ENCODE data around the gene JARID2.

JARID2 gene

DNA sequence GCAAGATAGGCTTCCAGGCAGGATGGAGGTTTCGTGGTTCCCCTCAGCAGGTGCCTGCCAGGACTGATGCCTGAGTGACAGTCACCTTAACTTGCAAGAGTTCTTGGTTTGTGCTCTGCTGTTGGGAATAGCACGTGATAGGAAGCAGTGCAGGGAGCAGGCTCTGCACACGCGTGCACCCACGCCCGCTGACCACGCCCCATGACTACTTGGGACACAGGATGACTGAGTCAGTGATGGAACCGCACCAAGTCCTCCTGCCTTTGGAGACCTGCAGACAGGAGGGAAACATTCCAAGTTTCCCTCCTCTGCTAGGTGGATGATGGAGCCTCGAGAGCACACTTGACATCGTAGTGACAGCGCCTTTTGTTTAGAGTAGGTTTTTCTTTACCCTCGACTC is 252.8 kb downstream of the JARID2 start:
- DNase-seq (ENCODE audit: insufficient read length, low spot score) (no peak), FAIRE-seq (no peak)

DNA sequence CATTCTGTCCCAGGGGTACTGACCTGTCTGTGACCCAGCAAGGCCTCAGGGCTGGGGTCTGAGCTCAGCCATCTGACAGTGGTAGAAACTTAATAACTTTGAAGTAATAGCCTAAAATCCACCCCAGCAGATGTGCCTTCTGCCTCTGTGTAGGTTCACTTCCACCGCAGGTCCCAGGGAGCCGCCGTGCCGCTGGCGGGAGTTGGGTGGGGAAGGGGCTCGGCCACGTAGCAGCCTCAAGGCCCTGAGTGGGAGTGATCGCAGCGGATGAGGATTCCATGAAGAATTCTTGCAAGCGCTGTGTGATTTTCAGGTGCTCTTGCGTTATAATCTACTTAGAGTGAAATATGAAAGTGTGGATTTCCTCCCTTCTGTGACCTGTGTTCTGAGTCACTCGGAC is 253.3 kb downstream of the JARID2 start:
- FAIRE-seq, result no peak
- DNase-seq (ENCODE audit: insufficient read length, low spot score), result no peak

DNA sequence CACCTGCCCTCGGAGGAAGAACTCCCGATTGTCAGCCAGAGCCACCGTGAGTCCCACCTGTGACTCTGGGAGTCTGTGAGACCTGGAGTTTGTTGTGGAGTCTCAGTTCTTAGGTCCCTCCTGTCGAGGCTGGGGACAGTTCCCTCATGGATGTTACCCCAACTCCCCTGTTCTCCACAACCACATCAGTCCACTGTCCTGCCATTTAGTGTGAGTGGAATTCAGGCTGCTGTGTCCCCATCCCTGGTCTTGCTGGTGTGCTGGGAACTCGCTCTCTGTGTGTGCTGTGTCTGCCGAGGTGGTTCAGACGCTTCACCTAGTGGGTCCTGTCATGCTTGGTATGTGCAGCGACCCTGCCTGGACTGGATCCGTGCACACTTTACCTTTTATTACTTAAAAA is 253.7 kb downstream of the JARID2 start:
- DNase-seq (ENCODE audit: insufficient read length, low spot score) (no peak), FAIRE-seq (no peak)

DNA sequence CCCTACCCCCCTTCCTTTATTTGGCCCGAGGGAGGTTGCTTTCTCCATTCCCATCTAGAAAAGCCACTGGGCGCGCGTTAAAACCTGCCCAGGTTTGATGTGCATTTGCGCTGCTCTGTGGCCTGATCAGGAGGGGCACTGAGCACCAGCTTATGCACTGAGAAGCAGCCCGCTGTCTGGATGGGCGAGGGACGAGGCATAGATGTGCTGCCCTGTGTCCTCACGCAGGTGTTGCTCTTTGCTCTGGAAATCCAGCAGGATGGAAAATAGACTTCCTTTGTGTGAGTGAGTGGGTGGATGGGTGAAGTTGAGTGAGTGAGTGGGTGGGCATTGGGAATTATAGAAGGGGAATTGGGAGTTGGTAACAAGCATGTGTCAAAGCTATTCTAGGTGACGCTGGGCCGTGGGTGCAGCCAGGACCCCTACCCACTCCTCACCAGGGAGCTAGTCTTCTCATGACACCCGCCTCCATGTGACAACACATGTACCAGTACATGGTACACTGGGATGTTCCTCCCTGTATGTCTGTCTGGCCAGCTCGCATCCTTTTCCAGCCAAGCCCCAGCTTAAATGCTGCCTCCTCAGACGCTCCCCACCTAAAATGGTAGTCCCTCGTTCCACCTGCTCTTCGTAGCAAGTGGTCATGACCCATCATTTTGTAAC is 254.3 kb downstream of the JARID2 start:
- FAIRE-seq, result no peak

DNA sequence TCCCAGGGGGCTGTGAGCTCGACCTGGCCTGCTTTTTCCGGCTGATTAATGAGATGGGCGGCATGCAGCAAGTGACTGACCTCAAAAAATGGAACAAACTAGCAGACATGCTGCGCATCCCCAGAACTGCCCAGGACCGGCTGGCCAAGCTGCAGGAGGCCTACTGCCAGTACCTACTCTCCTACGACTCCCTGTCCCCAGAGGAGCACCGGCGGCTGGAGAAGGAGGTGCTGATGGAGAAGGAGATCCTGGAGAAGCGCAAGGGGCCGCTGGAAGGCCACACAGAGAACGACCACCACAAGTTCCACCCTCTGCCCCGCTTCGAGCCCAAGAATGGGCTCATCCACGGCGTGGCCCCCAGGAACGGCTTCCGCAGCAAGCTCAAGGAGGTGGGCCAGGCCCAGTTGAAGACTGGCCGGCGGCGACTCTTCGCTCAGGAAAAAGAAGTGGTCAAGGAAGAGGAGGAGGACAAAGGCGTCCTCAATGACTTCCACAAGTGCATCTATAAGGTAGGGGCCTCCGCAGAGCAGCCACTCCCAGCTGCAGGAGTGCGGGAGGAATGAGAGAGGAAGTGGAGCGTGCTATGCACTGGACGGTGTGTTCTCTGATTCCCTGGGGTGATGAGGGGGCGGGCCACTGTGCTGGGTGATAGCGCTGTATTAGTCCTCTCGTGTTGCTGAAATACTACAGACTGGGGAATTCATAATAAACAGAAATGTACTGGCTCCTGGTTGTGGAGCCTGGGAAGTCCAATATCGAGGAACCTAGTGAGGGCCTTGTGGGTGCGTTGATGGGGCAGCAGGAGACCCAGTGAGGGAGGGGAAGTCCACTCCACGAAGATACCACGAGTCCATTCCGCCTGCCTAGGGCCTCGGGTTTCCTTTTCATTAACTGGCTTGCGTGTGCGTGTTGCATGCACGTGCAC is 255.3 kb downstream of the JARID2 start:
- DNase-seq (ENCODE audit: insufficient read length, low spot score), result no peak
- no peak for FAIRE-seq

More for the DNA sequence above, 254.3 kb downstream of the JARID2 start:
- DNase-seq (ENCODE audit: insufficient read length, low spot score), result no peak

DNA sequence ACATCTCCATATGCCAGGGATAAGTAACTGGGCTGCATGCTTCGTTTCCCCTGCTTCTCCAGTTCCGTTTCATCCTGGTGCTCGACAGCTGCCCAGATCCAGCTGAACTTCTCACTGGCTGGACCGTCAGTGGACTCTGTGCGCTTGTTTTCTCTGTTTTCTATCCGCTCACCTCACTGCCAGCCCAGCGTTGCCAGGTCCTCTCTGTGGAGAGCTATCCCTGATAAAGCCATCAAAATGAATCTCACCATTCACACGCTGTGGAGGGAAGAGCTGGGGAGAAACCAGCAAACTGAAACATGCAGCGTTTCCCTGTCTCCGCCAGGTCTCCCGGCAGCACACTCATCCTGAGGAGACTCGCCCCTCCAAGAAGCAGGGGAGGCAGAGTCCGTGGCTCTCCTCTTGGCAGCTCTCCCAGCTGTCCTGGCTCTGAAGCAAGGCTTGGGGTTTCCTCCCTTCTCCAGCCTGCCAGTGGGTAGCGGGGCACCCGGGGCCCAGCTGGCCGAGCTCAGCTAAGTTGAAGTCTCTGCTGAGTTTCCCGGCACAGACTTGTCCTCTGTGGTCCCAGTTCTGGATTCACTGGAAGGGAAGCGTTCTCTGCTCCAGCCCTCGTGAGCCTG is 256.1 kb downstream of the JARID2 start:
- no peak for DNase-seq (ENCODE audit: insufficient read length, low spot score)
- FAIRE-seq, result no peak

DNA sequence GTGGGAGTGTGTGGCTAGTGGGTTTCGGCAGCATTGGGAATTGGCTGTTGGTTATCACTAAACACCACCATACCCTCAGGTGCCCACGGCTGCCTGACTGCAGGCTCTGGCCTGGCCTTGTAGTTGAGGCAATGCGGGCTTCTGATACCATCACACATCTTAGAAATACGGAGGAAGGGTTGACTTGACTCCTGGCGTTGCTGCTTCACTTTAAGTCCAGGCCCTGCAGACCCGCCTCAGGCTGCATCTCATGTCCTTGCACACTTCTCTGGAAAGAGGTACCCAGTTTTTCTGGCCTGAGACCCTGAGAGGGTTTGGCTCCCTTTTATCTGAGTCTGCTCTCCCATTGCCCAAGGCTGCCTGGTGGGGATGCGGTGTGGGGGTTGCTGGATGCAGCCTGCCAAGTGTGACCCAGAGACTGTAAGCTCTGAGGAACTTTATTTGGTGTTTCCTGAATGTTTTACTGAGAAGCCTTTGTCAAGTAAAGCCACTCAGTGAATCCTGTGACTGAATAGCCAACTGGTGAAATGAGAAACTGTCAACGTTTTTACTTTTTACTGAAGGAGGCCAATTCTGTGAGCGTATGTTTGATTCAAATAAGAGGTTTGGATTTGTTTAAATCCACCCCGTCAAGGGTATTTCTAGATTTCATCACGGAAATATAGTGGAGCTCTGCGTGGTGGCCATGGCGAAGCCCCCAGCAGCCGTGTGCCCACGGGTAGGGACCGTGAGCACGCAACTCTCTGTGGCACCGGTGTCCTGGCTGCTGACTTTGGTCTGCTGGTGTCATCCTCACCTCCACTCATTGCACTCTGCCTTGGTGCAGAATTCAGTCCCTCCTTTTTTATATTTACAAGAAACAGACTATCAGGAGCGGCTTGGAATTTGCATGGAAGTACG is 256.8 kb downstream of the JARID2 start:
- FAIRE-seq (no peak), DNase-seq (ENCODE audit: insufficient read length, low spot score) (no peak)

DNA sequence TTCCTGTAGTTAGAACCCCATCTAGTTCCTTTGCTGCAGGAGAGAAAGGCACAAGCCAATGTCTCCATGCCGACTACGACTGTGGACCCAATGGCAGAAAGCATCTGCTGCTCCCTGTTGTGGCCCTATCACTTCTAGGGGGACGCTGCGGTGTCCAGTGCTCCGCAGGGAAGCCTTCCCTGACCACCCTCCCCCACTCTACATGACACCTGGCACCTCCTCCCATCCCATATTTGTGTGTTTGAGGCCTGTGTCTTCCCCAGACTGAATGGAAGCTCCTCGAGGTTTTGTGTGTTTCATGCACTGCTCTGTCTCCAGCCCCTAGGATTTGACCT is 257.4 kb downstream of the JARID2 start:
- FAIRE-seq, result no peak

DNA sequence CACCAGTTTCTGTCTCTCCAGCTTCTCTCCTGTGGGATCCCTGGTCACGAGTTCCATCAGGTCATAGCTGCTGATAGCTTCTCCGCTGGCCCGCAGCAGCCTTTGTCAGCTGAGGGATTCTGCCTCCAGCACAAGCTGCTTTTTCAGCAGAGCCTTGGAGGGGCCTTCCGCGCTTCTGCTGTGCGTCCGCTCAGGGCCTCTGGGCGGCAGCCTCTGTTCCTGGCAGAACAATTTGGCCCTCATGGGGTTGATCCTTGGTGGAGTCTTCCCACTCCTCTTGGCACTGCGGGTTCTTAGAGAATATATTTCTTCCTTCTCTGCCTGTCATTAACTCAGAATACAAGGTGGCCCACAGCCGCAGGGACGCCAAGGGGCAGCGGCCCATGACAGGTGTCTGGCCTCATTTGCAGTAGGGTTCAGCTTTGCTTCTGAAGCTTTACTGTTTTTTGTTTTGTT is 258.2 kb downstream of the JARID2 start:
- FAIRE-seq (no peak), DNase-seq (ENCODE audit: insufficient read length, low spot score) (no peak)

More for the DNA sequence above, 257.4 kb downstream of the JARID2 start:
- no peak for DNase-seq (ENCODE audit: insufficient read length, low spot score)

DNA sequence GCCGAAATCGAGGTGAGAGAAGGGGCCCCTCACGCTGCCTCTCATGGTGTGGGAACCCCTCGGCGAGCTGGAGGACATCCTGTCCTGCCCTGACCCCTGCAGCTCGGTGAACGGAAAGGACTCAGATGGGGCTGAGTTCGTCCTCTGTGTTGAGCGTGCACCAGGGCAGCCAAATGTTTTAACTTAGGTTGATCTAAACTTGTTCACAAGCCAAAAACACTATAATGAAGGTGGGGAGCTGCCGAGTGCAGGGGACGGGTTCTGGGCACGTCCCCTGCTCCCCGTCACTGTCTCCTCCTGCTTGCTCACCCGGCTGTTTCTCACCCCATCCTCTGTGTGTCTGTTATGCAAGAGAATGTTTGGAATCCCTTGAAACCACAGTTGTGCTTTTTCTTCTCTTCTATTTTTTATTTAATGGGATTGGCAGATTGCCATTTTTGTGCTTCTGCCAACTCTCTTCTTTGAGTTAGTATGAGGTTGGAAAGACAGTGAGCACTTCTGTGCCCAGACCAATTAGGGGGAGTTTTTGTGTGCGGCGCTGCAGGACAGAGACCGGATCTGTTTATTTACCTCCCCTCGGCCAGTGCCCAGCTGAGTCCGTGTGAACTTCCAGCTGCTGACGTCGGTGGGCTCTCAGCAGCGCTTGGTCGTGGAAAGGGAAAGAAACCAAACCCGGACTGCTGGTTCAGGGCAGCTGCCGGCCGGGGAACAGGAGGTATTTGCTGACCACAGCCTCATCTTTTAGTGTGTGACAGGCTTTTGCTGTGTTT is 258.9 kb downstream of the JARID2 start:
- FAIRE-seq (no peak), DNase-seq (ENCODE audit: insufficient read length, low spot score) (no peak)

DNA sequence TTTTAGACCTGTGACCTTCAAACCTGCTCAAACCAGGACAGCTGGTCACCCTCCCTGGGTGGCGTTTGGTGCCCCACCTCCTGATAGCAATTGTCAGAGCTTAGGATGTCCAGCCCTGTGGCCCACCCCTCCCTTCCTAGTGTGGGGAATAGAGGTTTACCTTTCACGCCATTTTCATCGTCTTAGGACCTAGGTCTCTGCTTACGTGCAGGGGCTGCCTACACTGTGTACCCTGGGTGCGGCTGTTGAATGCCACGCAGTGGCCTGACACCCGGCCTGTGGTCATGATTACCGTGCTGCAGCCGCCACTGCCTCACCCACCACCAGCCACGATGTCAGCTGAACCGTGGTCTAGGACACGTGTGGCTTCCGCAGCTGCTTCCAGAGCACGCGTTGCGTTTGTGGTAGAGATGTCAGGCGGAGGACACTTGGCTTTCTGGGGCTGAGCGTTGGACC is 259.6 kb downstream of the JARID2 start:
- DNase-seq (ENCODE audit: insufficient read length, low spot score) (no peak), FAIRE-seq (no peak)

DNA sequence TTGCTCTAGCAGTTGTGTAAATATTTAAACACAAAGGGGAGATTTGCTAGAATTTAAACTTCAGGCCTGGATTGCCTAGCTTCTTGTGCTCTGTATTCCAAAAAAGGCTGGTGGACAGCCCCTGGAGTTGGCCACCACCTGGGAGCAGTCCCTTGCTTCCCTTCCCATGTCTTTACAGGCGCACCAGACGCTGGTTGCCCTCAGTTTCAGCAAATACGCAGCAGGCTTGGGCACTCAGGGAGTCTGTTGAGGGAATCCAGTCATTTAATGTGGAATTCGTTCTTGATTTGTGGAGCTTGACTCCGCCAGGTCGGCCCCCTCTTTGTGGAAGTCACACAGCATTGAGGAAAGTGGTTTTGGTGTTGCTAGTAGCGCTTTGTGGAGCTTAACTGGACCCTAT is 260.2 kb downstream of the JARID2 start:
- DNase-seq (ENCODE audit: insufficient read length, low spot score) (no peak), FAIRE-seq (no peak)

DNA sequence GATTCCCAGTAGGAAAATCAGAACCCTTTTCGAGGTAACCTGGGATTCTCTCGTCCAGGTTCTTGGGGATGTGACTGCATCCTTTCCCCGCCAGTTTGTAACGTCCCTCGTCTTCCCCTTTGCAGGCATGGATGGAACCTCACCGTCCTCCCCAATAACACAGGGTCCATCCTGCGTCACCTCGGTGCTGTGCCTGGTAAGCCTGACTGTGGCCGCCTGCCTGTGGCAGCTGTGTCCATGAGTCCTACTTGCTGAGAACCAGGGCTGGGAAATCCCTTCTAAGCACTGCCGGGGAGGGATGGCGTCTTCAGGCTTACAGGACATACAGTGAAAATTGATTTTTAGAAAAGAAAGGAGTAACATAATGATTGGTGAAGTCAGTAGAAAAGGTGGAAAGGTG is 261.4 kb downstream of the JARID2 start:
- DNase-seq (ENCODE audit: insufficient read length, low spot score) (no peak), FAIRE-seq (no peak)

DNA sequence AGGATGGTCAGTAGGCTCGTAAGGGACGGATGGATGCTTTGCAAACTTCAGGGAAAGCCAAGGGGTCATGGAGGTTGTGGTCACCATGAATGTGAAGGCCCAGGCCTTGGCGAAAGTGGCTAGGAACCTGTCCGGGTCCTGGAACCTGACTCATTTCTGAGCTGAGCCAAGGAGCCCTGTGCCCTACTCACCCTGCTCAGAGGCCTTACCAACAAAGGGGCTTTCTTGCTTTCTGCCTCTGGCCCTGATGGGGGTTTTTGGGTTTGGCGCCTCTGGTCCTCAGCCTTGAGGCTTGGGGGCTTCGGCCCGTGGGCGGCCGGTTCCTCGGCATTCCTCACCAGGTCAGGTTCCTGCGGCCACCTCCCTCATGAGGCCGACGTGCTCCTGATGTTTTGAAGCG is 261.9 kb downstream of the JARID2 start:
- no peak for DNase-seq (ENCODE audit: insufficient read length, low spot score)
- no peak for FAIRE-seq

DNA sequence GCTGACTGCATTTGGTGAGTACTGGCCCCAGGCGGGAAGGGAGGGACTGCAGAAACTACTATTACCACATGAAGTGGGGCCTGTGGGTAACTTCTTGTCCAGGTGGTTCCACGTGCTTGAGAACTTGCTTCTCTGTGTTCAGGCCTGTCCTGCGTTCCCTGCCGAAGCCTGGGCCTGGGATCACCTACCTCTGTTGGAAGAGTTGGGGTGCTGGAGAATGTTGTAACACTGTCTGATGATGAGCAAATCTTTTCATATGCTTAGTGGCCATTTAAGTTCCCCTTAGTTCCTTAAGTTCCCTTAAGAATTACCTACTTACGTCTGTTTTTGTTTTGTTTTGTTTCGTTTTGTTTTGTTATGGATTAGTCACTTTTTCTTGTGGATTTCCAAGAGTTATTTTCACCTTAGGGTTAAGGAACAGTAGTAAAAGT is 262.6 kb downstream of the JARID2 start:
- DNase-seq (ENCODE audit: insufficient read length, low spot score) (no peak), FAIRE-seq (no peak)

DNA sequence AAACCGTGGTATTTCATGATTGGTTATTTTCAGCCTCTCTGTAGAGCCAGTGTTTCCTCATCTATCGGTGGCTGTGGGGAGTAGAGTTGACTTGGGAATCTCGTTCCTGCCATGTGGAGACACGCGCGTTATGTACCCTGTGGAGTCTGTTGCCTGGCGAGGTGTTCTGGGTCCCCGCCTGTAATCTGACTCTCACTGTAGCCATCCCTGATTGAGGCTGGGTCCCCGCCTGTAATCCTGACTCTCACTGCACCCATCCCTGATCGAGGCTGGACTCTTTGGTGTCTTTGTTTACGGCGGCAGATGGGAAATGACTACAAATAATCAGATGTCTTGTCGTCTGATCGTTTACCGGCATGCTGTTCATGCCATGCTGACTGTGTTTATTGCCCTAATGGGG is 263.1 kb downstream of the JARID2 start:
- FAIRE-seq (no peak), DNase-seq (ENCODE audit: insufficient read length, low spot score) (no peak)

DNA sequence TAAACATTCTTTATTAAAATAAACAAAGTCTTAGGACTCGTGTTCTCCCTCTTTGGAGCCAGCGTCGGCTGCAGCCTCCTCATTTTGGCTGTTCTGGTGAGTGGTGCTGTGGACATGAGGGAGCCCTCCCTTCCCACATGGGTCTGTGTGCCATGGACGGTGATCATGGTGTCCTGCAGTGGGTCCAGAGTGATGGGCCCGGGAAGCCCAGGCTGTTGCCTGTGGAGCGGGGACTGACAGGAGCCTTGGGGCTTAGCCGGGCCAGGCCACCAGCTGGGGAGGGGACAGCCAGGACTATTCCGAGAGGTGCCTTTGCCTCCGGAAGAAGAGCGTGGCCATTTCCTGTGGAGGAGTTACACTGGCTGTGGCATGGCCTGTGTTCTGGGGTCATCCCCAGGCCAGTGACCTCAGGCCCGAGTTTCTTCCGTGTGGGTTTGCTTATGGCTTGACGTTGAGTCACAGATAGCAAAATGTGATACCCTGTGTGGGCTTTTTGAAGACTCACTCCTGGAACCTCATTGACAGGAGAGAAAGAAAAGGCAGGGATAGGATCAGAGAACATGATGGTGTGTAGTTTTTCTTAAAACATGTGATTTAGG is 263.6 kb downstream of the JARID2 start:
- DNase-seq (ENCODE audit: insufficient read length, low spot score) (no peak), FAIRE-seq (no peak)

DNA sequence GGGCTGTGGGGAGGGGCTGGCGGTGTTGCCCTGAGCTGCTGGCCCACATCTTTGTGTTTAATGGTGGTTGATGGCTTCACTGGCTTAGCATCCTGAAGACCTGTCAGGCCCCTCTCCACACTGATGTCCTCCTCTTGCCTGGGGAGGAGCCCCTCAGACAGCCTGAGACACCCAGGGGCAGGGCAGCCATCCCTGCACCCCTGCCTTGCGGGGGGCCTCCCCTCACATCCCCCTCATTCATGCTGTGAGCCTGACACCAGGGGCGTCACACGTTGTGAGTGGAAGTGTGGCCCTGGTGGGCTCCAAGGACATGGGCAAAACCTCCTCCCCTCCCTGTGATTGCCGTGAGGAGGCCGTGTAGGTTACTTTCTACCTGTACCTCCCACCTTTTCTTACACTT is 264.3 kb downstream of the JARID2 start:
- DNase-seq (ENCODE audit: insufficient read length, low spot score), result no peak

DNA sequence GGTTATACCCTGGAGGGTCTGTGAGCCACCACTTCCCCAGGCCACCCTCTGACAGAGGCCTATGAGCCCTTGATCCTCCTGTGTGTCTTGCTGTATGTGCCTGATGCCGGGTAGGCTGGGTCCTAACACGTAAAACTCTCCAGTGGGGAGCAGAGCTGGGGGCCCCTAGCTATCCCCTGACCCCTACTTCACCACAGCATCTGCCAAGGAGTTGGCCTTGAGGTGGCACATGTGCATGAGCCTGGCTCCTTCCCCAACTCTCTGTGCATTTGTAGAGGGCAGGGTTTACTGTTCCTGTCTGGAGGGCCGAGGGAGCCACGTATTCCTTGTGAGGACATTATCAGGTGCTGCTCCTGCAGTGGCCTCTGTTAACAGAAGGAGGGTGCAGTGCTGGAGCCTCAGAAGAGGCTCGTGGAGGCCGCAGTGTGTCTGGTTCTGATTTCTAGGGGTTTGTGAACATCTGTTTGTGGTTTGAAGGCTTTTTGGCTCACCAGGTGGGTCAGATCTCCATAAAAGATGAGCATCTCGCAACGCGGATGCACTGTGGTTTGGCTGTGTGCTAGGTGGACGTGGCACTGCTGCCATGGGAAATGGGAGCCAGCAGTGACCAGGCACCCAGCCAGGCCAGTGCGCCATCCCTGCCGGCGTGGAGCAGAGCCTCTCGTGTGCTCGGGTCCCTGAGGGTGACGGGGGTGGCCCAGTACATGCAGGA is 264.8 kb downstream of the JARID2 start:
- FAIRE-seq (no peak), DNase-seq (ENCODE audit: insufficient read length, low spot score) (no peak)

More for the DNA sequence above, 264.3 kb downstream of the JARID2 start:
- FAIRE-seq, result no peak
